ENCODE measurements around the gene TROAP. TPM values are rescaled to one million over a fixed set of nuclear protein-coding genes. Genes with fewer than 3 reads are reported as not detected.

Gene TROAP
- total RNA-seq, 1 experiment from 2014 or later, result 75.3 TPM

- no peaks in the 10 kb centered on the region for H3K9me3 ChIP-seq (ENCODE audit: control insufficient read depth, low read depth, low read length)
- no peaks in the 10 kb centered on the region for H3K4me1 ChIP-seq (ENCODE audit: insufficient read depth, low read length)
- H3K23me2 ChIP-seq (ENCODE audit: insufficient read length, low read depth, low read length, poor library complexity, severe bottlenecking), result peaks cover 7% of the 10 kb centered on the region
- no peak overlapping the region for H3K23ac ChIP-seq (ENCODE audit: insufficient read length, low read depth, low read length)
- H3K4me3 Mint-ChIP-seq, result peak overlapping the region; percentile 100
- H3K4me2 ChIP-seq (ENCODE audit: insufficient read depth, insufficient read length, low read length), result peak overlapping the region; percentile 99
- H3K4me1 Mint-ChIP-seq, result peaks cover 10 to 21% of the 10 kb centered on the region in 2 experiments
- peak overlapping the region; percentile 73 for H3K18ac ChIP-seq (ENCODE audit: insufficient read length, low read depth, low read length)
- H3K27ac ChIP-seq (ENCODE audit: insufficient read length, low read depth, low read length), result no peak overlapping the region
- H4K20me1 ChIP-seq (ENCODE audit: control insufficient read depth, insufficient read depth, insufficient read length), result no peaks in the 10 kb centered on the region
- no peak overlapping the region for H3K56ac ChIP-seq (ENCODE audit: insufficient read length, low read depth, low read length)
- no peak overlapping the region for H2AK5ac ChIP-seq (ENCODE audit: insufficient read length, low read length)
- peaks cover 3% of the 10 kb centered on the region for H3K79me1 ChIP-seq (ENCODE audit: insufficient read depth, low read depth, low read length, poor library complexity, severe bottlenecking)
- no peak overlapping the region for H3T11ph ChIP-seq (ENCODE audit: low read length)
- no peak overlapping the region for H2BK120ac ChIP-seq (ENCODE audit: low read depth, low read length, poor library complexity, severe bottlenecking)
- H3K79me2 ChIP-seq (ENCODE audit: insufficient read depth, low read length), result no peaks in the 10 kb centered on the region; the same call in 1 of the 2 replicates
- H3K27me3 Mint-ChIP-seq (ENCODE audit: low read depth), result peaks cover 6% of the 10 kb centered on the region
- H3K9me3 Mint-ChIP-seq, result no peaks in the 10 kb centered on the region
- peak overlapping the region; percentile 70 for H3K9ac ChIP-seq (ENCODE audit: extremely low read depth, insufficient read length, low read length)
- DNase-seq, result no peak
- no peak overlapping the region for H4K8ac ChIP-seq (replicated peaks; ENCODE audit: insufficient read length, low read depth, low read length)
- H3K27ac Mint-ChIP-seq, result peak overlapping the region; percentile 77 to 97 (median 95); a peak in 6 of 7 replicates
- H3K4ac ChIP-seq (ENCODE audit: low read depth, low read length), result no peak overlapping the region
- H2BK5ac ChIP-seq (ENCODE audit: insufficient read length, low read length), result no peak overlapping the region
- no peak overlapping the region for H2BK15ac ChIP-seq (ENCODE audit: low read depth, low read length)
- H2BK12ac ChIP-seq (ENCODE audit: insufficient read length, low read depth, low read length), result no peak overlapping the region
- H2AFZ ChIP-seq (ENCODE audit: low read length), result no peak overlapping the region
- H2BK20ac ChIP-seq (ENCODE audit: low read depth, low read length, poor library complexity, severe bottlenecking), result no peak overlapping the region
- no CpG with 5 or more reads among the region's 12 CpGs for WGBS (ENCODE audit: extremely low coverage, insufficient read length, low lambda C conversion rate)
- no peak overlapping the region for H3K14ac ChIP-seq (ENCODE audit: insufficient read depth, low read length)
- H4K91ac ChIP-seq (ENCODE audit: insufficient read length, low read depth, low read length), result no peak overlapping the region
- no peaks in the 10 kb centered on the region for H3K27me3 ChIP-seq (ENCODE audit: insufficient read depth, low read length)
- TF ChIP-seq, protein P1, sequence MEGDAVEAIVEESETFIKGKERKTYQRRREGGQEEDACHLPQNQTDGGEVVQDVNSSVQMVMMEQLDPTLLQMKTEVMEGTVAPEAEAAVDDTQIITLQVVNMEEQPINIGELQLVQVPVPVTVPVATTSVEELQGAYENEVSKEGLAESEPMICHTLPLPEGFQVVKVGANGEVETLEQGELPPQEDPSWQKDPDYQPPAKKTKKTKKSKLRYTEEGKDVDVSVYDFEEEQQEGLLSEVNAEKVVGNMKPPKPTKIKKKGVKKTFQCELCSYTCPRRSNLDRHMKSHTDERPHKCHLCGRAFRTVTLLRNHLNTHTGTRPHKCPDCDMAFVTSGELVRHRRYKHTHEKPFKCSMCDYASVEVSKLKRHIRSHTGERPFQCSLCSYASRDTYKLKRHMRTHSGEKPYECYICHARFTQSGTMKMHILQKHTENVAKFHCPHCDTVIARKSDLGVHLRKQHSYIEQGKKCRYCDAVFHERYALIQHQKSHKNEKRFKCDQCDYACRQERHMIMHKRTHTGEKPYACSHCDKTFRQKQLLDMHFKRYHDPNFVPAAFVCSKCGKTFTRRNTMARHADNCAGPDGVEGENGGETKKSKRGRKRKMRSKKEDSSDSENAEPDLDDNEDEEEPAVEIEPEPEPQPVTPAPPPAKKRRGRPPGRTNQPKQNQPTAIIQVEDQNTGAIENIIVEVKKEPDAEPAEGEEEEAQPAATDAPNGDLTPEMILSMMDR (conservative IDR thresholded peaks at IDR 0.05), result no peak
- H4K5ac ChIP-seq (ENCODE audit: insufficient read length, low read depth, low read length), result no peak overlapping the region
- peaks cover 8 to 34% (median 23%) of the 10 kb centered on the region in 3 experiments; a peak in 6 of 7 replicates for H3K36me3 Mint-ChIP-seq (ENCODE audit: insufficient read depth in 1 of 3, low read depth in 3 of 3)
These were observed 718 bp upstream of the TROAP start for GRCh38 chr12:49322367-49322707.

All from H9 (cell line).